22Rv1 (cell line): ENCODE results near the gene SALL4.

Source experiments
- ZFX ChIP-seq: fragments of 450-650 bp; IDR thresholded peaks from 2 replicates; pipeline ENCODE4 v1.6.1; 2017; ENCODE audit warnings: antibody characterized with exemption, borderline replicate concordance
- TF ChIP-seq, protein P1 (sequence below): fragments of 450-650 bp; IDR thresholded peaks from 2 replicates; pipeline ENCODE4 v1.5.1; 2017; ENCODE audit warnings: mild to moderate bottlenecking

DNA sequence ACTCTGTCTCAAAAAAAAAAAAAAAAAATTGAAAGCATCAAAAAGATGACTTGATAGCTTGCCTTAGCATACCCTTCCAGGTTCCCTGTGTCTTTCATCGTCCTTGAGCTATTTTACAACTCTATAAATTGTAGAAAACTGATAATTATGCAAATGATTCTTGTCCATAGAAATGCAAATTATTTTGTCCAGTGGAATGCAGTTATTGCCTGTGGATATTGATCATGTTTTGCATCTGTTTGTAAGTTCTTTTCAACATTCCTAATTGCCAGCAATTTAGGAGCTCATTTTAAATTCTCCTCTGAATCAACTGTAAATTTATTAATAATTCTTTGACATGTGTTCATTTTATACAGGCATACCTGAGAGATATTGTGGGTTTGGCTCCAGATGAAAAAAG lies 27.1 kb downstream of the SALL4 start:
- TF ChIP-seq, protein P1, sequence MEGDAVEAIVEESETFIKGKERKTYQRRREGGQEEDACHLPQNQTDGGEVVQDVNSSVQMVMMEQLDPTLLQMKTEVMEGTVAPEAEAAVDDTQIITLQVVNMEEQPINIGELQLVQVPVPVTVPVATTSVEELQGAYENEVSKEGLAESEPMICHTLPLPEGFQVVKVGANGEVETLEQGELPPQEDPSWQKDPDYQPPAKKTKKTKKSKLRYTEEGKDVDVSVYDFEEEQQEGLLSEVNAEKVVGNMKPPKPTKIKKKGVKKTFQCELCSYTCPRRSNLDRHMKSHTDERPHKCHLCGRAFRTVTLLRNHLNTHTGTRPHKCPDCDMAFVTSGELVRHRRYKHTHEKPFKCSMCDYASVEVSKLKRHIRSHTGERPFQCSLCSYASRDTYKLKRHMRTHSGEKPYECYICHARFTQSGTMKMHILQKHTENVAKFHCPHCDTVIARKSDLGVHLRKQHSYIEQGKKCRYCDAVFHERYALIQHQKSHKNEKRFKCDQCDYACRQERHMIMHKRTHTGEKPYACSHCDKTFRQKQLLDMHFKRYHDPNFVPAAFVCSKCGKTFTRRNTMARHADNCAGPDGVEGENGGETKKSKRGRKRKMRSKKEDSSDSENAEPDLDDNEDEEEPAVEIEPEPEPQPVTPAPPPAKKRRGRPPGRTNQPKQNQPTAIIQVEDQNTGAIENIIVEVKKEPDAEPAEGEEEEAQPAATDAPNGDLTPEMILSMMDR, result no peak
- no peak for TF ChIP-seq ZFX
